Endothelial cell of umbilical vein (primary cell): Measurements from ENCODE around the gene RIMKLB. TPM values are rescaled to one million over a fixed set of nuclear protein-coding genes. Genes with fewer than 3 reads are reported as not detected.

Experiments used
- BruUV-seq: library from RNA; stranded (reverse); fragments of 400-500 nt; replicated peaks from 2 replicates; lab custom pipeline; 2021; lab: Mats Ljungman, UMichigan
- CTCF ChIA-PET: fragments of 300-600, 350-600 bp; sonication (Branson Sonifier 250); formaldehyde crosslinking; loops from one replicate; lab custom pipeline; 2021; ENCODE audit warnings: antibody characterized with exemption, inconsistent platforms; lab: Charles Lee
- POLR2A ChIA-PET: fragments of 300-600, 350-600 bp; sonication (Branson Sonifier 250); formaldehyde crosslinking; loops from one replicate; lab custom pipeline; 2021; ENCODE audit warnings: antibody characterized with exemption, inconsistent platforms; lab: Charles Lee
- DNase-seq: peaks from one replicate; pipeline ENCODE4 v3.0.0-alpha.2; 2011; ENCODE audit warnings: low read depth, low spot score
- FAIRE-seq: peaks from 2 replicates; lab custom pipeline; 2011; peaks lifted over from hg19 to GRCh38; lab: Jason Lieb, UNC
- H2AFZ ChIP-seq: 2 replicates; pipeline ENCODE4 v1.6.0; 2012; ENCODE audit warnings: low read depth, low read length, control low read depth, inconsistent platforms
- H3K27ac ChIP-seq: 2 replicates; pipeline ENCODE4 v1.5.1; 2011; ENCODE audit warnings: low read depth, mild to moderate bottlenecking, control low read depth, low read length, moderate library complexity; ENCODE audit not compliant: insufficient read depth
- H3K27me3 ChIP-seq, 2 experiments: 2 replicates each; pipeline versions ENCODE4 v1.6.0 to v1.6.1; 2011; ENCODE audit warnings: low read length in 2 of 2, mixed read lengths in 1 of 2; ENCODE audit not compliant: control insufficient read depth in 2 of 2, insufficient read depth in 2 of 2
- H3K36me3 ChIP-seq, 2 experiments: 2 replicates in 1 of 2; 3 replicates in 1 of 2; pipeline ENCODE4 v1.5.1; 2011; ENCODE audit warnings: low read length in 2 of 2, mild to moderate bottlenecking in 1 of 2, moderate library complexity in 1 of 2; ENCODE audit not compliant: control insufficient read depth in 2 of 2, insufficient read depth in 2 of 2; ENCODE audit errors: extremely low read depth in 1 of 2
- H3K4me1 ChIP-seq: 3 replicates; pipeline ENCODE4 v1.5.1; 2011; ENCODE audit warnings: mild to moderate bottlenecking, low read length; ENCODE audit not compliant: control insufficient read depth, insufficient read depth; ENCODE audit errors: extremely low read depth
- H3K4me2 ChIP-seq: 2 replicates; pipeline ENCODE4 v1.6.1; 2011; ENCODE audit warnings: low read length, control low read depth, mixed read lengths; ENCODE audit not compliant: insufficient read depth
- H3K4me3 ChIP-seq, 3 experiments: fragments of 200-600 bp in 1 of 3; sonication (generic), shearing (Covaris generic) in 1 of 3; replicated peaks in 1 of 3; 2 replicates each; pipeline ENCODE4 v1.5.1; 2011 to 2016; ENCODE audit warnings: control low read depth in 3 of 3, low read length in 3 of 3, mild to moderate bottlenecking in 2 of 3, inconsistent platforms in 1 of 3, low read depth in 1 of 3, moderate library complexity in 1 of 3; ENCODE audit not compliant: insufficient read depth in 1 of 3
- H3K79me2 ChIP-seq: 2 replicates; pipeline ENCODE4 v1.6.0; 2012; ENCODE audit warnings: low read length, inconsistent platforms; ENCODE audit not compliant: control insufficient read depth, insufficient read depth
- H3K9ac ChIP-seq: replicated peaks from 2 replicates; pipeline ENCODE3; 2011; ENCODE audit warnings: low read length, control low read depth; ENCODE audit not compliant: insufficient read depth; ENCODE audit errors: extremely low read depth
- H3K9me1 ChIP-seq: replicated peaks from 3 replicates; pipeline ENCODE4 v1.6.0; 2011; ENCODE audit warnings: mild to moderate bottlenecking, low read length; ENCODE audit not compliant: control insufficient read depth, insufficient read depth; ENCODE audit errors: extremely low read depth
- H3K9me3 ChIP-seq: replicated peaks from 2 replicates; pipeline ENCODE4 v1.5.1; 2012; ENCODE audit warnings: low read length, inconsistent platforms; ENCODE audit not compliant: control insufficient read depth, insufficient read depth
- H4K20me1 ChIP-seq: replicated peaks from 2 replicates; pipeline ENCODE3; 2011; ENCODE audit warnings: mild to moderate bottlenecking, low read length; ENCODE audit not compliant: control insufficient read depth, insufficient read depth; ENCODE audit errors: extremely low read depth
- MYC ChIP-seq: IDR thresholded peaks from one replicate; pipeline ENCODE4 v1.6.1; 2011; ENCODE audit warnings: mild to moderate bottlenecking, low read depth, low read length
- POLR2A ChIP-seq: IDR thresholded peaks from 2 replicates; pipeline ENCODE4 v1.6.1; 2012; ENCODE audit warnings: low read depth, mild to moderate bottlenecking, control low read depth, low read length
- dilution Hi-C: fragments of 300-500 bp; cut with MboI; formaldehyde crosslinking; loops from one replicate; pipeline ENCODE4 v1.15.0; 2019; ENCODE audit warnings: low sequenced_read_pairs; ENCODE audit not compliant: extremely low pct_ligation_motif_present
- intact Hi-C: fragments of 100-400 bp; cut with micrococcal nuclease; formaldehyde crosslinking; loops from one replicate; pipeline ENCODE4 v1.10.0; 2022
- polyA plus RNA-seq, 4 experiments: library from polyadenylated mRNA; depleted of rRNA in 3 of 4; stranded (reverse) in 3 of 4; unstranded in 1 of 4; fragments of >200 nt; gene quantifications; 2 replicates each; pipeline versions ENCODE4 v1.2.1 to v1.2.3, GENCODE V29; 2011 to 2012; ENCODE audit warnings: missing spikeins in 1 of 4
- total RNA-seq: library from RNA; stranded (reverse); gene quantifications from 2 replicates; pipeline ENCODE4 v1.2.3, GENCODE V29; 2021
- TF ChIP-seq, protein P1 (sequence below), 2 donors: IDR thresholded peaks; 1 replicate in 1 of 2; 2 replicates in 1 of 2; pipeline ENCODE4 v1.5.1; 2011; ENCODE audit warnings: low read length in 2 of 2, mild to moderate bottlenecking in 2 of 2, moderate library complexity in 2 of 2, control low read depth in 1 of 2, inconsistent platforms in 1 of 2, low read depth in 1 of 2; ENCODE audit not compliant: insufficient read depth in 1 of 2; ENCODE audit errors: extremely low read depth in 1 of 2

RIMKLB gene
- total and polyA plus RNA-seq, 2 donors (not counting 3 experiments of a cell fraction or from before 2014, with no cell fraction given): 35.5 to 64.3 TPM

DNA sequence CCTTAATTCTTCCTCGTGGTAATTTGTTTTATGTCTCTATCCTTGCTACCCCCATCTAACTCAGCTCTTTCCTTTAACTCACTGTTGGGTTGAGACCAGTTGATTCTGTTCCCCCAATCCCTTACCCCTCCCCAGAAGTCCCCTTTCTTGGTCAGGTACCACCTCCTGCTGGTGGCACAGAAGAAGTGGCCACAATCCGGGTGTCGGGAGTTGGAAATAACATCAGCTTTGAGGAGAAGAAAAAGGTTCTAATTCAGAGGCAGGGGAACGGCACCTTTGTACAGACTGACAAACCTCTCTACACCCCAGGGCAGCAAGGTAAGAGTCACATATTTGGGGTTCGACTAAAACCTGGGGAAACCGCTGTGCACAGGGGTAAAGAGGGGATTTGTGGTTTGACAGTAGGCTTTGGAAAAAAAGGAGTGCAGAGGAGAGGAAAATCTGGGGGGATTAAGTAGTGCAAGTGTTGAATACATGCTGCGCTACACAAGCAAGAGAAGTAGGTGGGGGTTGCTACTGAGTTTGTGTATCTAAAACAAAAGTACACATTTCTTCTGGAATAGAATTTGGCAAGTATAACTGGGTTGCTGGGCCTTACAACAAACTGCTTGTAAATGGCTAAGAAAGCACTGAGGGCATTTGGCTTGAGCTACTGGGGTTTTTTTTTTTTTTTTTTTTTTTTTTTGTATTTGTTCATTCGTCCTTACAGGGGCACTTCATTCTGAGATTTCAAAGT, 125.9 kb downstream of the RIMKLB start:
- Histone ChIP-seq H3K27ac (no peak overlapping the region), H2AFZ (no peak overlapping the region), H3K4me2 (no peak overlapping the region), H3K27me3 (peaks cover 1 to 3% of the 10 kb centered on the region in 2 experiments), H3K79me2 (no peaks in the 10 kb centered on the region), H3K9me3 (no peaks in the 10 kb centered on the region), H3K9me1 (no peaks in the 10 kb centered on the region), H4K20me1 (no peaks in the 10 kb centered on the region), H3K4me1 (no peaks in the 10 kb centered on the region), H3K4me3 (no peak overlapping the region), H3K9ac (no peak overlapping the region), H3K36me3 (no peaks in the 10 kb centered on the region)
- dilution Hi-C loops: no loop called here
- DNase-seq (peak; percentile 53), FAIRE-seq (no peak)
- CTCF ChIA-PET: interaction anchor here (0.6 to 5.5 kb wide), 23 partner anchors 10 to 282 kb away, joined by 3 to 122 read pairs (median 6); no protein-coding TSS in a partner anchor
- no TSS peak for BruUV-seq
- intact Hi-C loops: loop anchor here (1.0 to 2.0 kb wide), 5 partner anchors 141 to 279 kb away; no protein-coding TSS in a partner anchor
- TF ChIP-seq, protein P1, sequence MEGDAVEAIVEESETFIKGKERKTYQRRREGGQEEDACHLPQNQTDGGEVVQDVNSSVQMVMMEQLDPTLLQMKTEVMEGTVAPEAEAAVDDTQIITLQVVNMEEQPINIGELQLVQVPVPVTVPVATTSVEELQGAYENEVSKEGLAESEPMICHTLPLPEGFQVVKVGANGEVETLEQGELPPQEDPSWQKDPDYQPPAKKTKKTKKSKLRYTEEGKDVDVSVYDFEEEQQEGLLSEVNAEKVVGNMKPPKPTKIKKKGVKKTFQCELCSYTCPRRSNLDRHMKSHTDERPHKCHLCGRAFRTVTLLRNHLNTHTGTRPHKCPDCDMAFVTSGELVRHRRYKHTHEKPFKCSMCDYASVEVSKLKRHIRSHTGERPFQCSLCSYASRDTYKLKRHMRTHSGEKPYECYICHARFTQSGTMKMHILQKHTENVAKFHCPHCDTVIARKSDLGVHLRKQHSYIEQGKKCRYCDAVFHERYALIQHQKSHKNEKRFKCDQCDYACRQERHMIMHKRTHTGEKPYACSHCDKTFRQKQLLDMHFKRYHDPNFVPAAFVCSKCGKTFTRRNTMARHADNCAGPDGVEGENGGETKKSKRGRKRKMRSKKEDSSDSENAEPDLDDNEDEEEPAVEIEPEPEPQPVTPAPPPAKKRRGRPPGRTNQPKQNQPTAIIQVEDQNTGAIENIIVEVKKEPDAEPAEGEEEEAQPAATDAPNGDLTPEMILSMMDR (IDR thresholded peaks at IDR 0.05; ENCODE audit: extremely low read depth in 1 of 2, insufficient read depth in 1 of 2, low read depth in 1 of 2, low read length in 2 of 2): peak; percentile 62 to 65
- no peak for TF ChIP-seq MYC
- POLR2A ChIA-PET: no interaction called here

DNA sequence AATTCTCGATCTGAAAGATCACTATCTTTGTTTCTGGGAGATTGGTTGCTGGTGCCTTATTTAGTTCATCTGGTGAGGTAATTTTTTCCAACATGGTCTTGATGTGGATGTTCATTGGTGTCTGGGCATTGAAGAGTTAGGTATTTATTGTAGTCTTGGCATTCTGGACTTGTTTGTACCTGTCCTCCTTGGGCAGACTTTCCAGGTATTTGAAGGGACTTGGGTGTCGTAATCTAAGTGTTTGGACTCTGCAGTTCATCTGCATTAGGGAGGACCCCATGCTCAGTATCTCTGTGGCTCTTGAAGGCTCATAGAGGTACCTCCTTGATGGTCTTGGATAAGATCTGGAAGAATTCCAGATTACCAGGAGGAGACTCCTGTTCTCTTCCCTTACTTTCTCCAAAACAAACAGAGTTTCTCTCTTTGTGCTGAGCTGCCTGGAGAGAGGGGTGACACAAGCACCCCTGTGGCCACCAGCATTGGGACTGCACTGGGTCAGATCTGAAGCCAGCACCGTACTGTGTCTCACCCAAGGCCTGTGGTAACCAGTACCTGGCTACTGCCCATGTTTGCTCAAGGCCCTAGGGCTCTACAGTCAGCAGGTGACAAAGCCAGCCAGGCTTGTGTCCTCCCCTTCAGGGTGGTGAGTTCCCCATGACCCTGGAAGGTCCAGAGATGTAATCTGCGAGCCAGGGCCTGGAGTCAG, 129.9 kb downstream of the RIMKLB start:
- dilution Hi-C loops (no loop called here), intact Hi-C loops (no loop called here)
- ChIA-PET POLR2A (no interaction called here), CTCF (interaction anchor here (1.4 to 4.5 kb wide), 4 partner anchors 32 to 180 kb away, joined by 3 to 31 read pairs (median 10); no protein-coding TSS in a partner anchor)
- Histone ChIP-seq H2AFZ (no peak overlapping the region), H3K4me3 (no peak overlapping the region), H3K4me2 (no peak overlapping the region), H3K9me1 (no peaks in the 10 kb centered on the region), H4K20me1 (no peaks in the 10 kb centered on the region), H3K4me1 (no peaks in the 10 kb centered on the region), H3K27me3 (peaks cover 0 to 1% of the 10 kb centered on the region in 2 experiments), H3K9me3 (no peaks in the 10 kb centered on the region), H3K79me2 (no peaks in the 10 kb centered on the region), H3K27ac (no peak overlapping the region), H3K9ac (no peak overlapping the region), H3K36me3 (no peaks in the 10 kb centered on the region)
- FAIRE-seq: no peak
- BruUV-seq: no TSS peak
- no peak for DNase-seq
- no peak for TF ChIP-seq POLR2A
